B cell (primary cell): ENCODE measurements around the gene CPLX3.

Source experiments
- CTCF ChIP-seq: fragments of 200-600 bp; IDR thresholded peaks from one replicate; pipeline ENCODE4 v1.8.0; 2022; ENCODE audit warnings: antibody characterized with exemption, mild to moderate bottlenecking
- EZH2 ChIP-seq: IDR thresholded peaks from 2 replicates; pipeline ENCODE4 v1.6.1; 2012; ENCODE audit warnings: borderline replicate concordance, low read depth, mild to moderate bottlenecking, moderate library complexity, low read length; ENCODE audit not compliant: insufficient read depth, poor library complexity, severe bottlenecking

DNA sequence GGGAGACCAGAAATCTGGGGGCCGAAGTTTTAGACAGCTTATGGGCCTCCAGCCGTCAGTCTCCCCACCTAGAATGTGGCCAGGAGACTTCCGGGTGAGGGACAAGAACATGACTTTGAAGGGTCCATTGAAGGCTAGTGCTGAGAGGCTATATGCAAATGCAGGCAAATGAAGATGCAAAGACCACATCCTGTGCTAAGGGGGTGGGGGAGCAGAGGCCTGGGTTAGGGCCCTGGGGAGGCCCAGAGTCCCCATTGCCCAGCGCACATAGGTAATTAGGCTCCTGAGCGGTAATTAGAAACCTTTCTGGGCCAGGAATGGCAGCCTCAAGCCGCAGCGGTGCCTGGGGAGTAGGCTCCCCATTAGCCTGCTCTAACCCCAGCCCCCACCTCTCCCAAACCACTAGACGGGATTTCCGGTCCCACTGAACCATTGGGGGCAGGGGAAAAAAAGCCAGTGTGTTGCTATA is 37.7 kb upstream of the CPLX3 start:
- TF ChIP-seq CTCF (no peak), EZH2 (no peak)
